ENCODE measurements around the gene CCM2L. TPM values are rescaled to one million over a fixed set of nuclear protein-coding genes. Genes with fewer than 3 reads are reported as not detected.

The CCM2L gene
- polyA plus RNA-seq, 2 of the 4 experiments (the other 2 are of a cell fraction), result 0.05 to 0.18 TPM

DNA sequence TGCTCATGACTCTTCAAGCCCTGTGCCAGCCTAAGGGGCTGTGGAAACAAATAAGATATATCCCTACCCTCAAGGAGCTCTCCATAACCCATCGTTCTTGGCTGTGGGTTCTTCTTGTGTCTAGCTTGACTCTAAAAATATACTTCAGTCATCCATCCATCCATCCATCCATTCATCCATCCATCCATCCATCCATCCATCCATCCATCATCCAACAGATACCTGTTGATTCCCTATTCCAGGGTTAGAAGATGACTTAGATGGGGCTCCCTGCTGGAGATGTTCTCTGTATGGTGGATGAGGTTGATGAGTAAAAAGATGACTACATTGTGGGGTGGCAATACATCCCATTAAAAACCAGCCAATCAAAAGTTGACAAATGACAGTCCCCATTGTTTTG is 65.3 kb downstream of the CCM2L start:
- no peak overlapping the region for H3K4me2 ChIP-seq
- no peaks in the 10 kb centered on the region for H3K9me3 ChIP-seq
- H3K27ac ChIP-seq, result no peak overlapping the region
- DNase-seq (ENCODE audit: low read depth in 1 of 2, low spot score in 1 of 2) (no peak), ATAC-seq (no peak), FAIRE-seq (no peak)
- TF ChIP-seq ZSCAN20 (CRISPR knock-in tag; IDR thresholded peaks at IDR 0.05) (no peak), CHD4 (IDR thresholded peaks at IDR 0.05; ENCODE audit: borderline replicate concordance) (no peak), CHD2 (IDR thresholded peaks at IDR 0.05; ENCODE audit: low read length, partially characterized antibody) (no peak), RNF2 (IDR thresholded peaks at IDR 0.05; ENCODE audit: borderline replicate concordance, low read depth) (no peak), MAZ (IDR thresholded peaks at IDR 0.05; ENCODE audit: borderline replicate concordance, low read depth, low read length) (no peak), FOXS1 (CRISPR knock-in tag; IDR thresholded peaks at IDR 0.05) (no peak), KDM1A (IDR thresholded peaks at IDR 0.05; ENCODE audit: low read depth) (no peak), E2F6 (IDR thresholded peaks at IDR 0.05; ENCODE audit: borderline replicate concordance, low read depth) (no peak), BHLHE40 (IDR thresholded peaks at IDR 0.05; ENCODE audit: low read depth, low read length) (no peak), CBX2 (IDR thresholded peaks at IDR 0.05; ENCODE audit: borderline replicate concordance, low read depth) (no peak), RAD21 (conservative IDR thresholded peaks at IDR 0.05 in 1 of 2, IDR thresholded peaks at IDR 0.05 in 1 of 2) (no peak), POLR2A (IDR thresholded peaks at IDR 0.05; ENCODE audit: low read length) (no peak), HOXA7 (CRISPR knock-in tag; IDR thresholded peaks at IDR 0.05) (no peak), JUNB (IDR thresholded peaks at IDR 0.05) (no peak), NFE2L2 (conservative IDR thresholded peaks at IDR 0.05; ENCODE audit: low read length) (no peak), TFCP2L1 (CRISPR knock-in tag; IDR thresholded peaks at IDR 0.05) (no peak), RARB (CRISPR knock-in tag; IDR thresholded peaks at IDR 0.05) (no peak), JUN (IDR thresholded peaks at IDR 0.05) (no peak)
- TF ChIP-seq, protein P1, sequence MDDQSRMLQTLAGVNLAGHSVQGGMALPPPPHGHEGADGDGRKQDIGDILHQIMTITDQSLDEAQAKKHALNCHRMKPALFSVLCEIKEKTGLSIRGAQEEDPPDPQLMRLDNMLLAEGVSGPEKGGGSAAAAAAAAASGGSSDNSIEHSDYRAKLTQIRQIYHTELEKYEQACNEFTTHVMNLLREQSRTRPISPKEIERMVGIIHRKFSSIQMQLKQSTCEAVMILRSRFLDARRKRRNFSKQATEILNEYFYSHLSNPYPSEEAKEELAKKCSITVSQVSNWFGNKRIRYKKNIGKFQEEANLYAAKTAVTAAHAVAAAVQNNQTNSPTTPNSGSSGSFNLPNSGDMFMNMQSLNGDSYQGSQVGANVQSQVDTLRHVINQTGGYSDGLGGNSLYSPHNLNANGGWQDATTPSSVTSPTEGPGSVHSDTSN (IDR thresholded peaks at IDR 0.05), result no peak
- TF ChIP-seq, protein P2, sequence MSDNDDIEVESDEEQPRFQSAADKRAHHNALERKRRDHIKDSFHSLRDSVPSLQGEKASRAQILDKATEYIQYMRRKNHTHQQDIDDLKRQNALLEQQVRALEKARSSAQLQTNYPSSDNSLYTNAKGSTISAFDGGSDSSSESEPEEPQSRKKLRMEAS (IDR thresholded peaks at IDR 0.05), result no peak
- POLR2A ChIA-PET, result no interaction called here
- no peak overlapping the region for H3K4me3 ChIP-seq
- no peaks in the 10 kb centered on the region for H3K4me1 ChIP-seq
- CTCF ChIA-PET, result interaction anchor here (1.6 to 3.4 kb wide), 2 partner anchors 15 to 44 kb away, joined by 8 to 18 read pairs; no protein-coding TSS in a partner anchor
- 4% methylated on average over 1 of the region's 1 CpG for WGBS (ENCODE audit: missing lambda C conversion rate)

DNA sequence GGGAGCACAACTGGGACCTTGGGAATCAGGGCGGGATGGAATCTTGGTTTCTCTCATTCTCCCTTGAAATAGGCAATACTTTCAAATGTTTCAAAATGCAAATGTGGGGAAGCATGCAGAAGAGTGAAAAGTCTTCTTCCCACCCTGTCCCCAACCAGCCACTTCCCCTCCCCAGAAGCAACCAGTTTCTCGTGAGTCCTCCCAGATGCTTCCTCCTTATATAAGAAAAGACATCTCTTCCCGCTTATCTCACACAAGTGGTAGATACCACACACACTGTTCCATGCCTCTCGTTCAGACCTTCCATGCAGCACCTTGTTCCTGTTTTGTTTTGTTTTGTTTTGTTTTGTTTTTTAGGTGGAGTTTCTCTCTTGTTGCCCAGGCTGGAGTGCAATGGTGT is 67.0 kb downstream of the CCM2L start:
- no peak for FAIRE-seq

More for the DNA sequence above, 67.0 kb downstream of the CCM2L start:
- Histone ChIP-seq H3K27ac (no peak overlapping the region), H3K4me3 (no peak overlapping the region), H3K4me1 (no peaks in the 10 kb centered on the region), H3K9me3 (no peaks in the 10 kb centered on the region), H3K4me2 (no peak overlapping the region)
- no peak for DNase-seq (ENCODE audit: low read depth in 1 of 2, low spot score in 1 of 2)
- WGBS (ENCODE audit: missing lambda C conversion rate), result 61% methylated on average over 4 of the region's 4 CpGs
- ChIA-PET POLR2A (no interaction called here), CTCF (interaction anchor here (6.7 kb wide), 1 partner anchor 14 kb away, joined by 38 read pairs; no protein-coding TSS in a partner anchor)
- TF ChIP-seq EP300 (IDR thresholded peaks at IDR 0.05) (no peak), RAD21 (conservative IDR thresholded peaks at IDR 0.05 in 1 of 2, IDR thresholded peaks at IDR 0.05 in 1 of 2) (no peak), FOSB (CRISPR knock-in tag; IDR thresholded peaks at IDR 0.05) (no peak), BHLHE40 (IDR thresholded peaks at IDR 0.05; ENCODE audit: low read depth, low read length) (no peak), USF2 (IDR thresholded peaks at IDR 0.05) (no peak), GATA3 (IDR thresholded peaks at IDR 0.05; ENCODE audit: borderline replicate concordance) (no peak), MYC (IDR thresholded peaks at IDR 0.05; ENCODE audit: borderline replicate concordance, low read length) (no peak), CEBPB (IDR thresholded peaks at IDR 0.05) (no peak), POLR2AphosphoS2 (conservative IDR thresholded peaks at IDR 0.05; ENCODE audit: low read length) (no peak), EHF (CRISPR knock-in tag; IDR thresholded peaks at IDR 0.05) (no peak), TP53 (CRISPR knock-in tag; IDR thresholded peaks at IDR 0.05) (no peak), TFCP2L1 (CRISPR knock-in tag; IDR thresholded peaks at IDR 0.05) (no peak), MAZ (IDR thresholded peaks at IDR 0.05; ENCODE audit: borderline replicate concordance, low read depth, low read length) (no peak), E2F6 (IDR thresholded peaks at IDR 0.05; ENCODE audit: borderline replicate concordance, low read depth) (no peak), ZSCAN20 (CRISPR knock-in tag; IDR thresholded peaks at IDR 0.05) (no peak), CHD2 (IDR thresholded peaks at IDR 0.05; ENCODE audit: low read length, partially characterized antibody) (no peak), JUNB (IDR thresholded peaks at IDR 0.05) (no peak)
- TF ChIP-seq, protein P3, sequence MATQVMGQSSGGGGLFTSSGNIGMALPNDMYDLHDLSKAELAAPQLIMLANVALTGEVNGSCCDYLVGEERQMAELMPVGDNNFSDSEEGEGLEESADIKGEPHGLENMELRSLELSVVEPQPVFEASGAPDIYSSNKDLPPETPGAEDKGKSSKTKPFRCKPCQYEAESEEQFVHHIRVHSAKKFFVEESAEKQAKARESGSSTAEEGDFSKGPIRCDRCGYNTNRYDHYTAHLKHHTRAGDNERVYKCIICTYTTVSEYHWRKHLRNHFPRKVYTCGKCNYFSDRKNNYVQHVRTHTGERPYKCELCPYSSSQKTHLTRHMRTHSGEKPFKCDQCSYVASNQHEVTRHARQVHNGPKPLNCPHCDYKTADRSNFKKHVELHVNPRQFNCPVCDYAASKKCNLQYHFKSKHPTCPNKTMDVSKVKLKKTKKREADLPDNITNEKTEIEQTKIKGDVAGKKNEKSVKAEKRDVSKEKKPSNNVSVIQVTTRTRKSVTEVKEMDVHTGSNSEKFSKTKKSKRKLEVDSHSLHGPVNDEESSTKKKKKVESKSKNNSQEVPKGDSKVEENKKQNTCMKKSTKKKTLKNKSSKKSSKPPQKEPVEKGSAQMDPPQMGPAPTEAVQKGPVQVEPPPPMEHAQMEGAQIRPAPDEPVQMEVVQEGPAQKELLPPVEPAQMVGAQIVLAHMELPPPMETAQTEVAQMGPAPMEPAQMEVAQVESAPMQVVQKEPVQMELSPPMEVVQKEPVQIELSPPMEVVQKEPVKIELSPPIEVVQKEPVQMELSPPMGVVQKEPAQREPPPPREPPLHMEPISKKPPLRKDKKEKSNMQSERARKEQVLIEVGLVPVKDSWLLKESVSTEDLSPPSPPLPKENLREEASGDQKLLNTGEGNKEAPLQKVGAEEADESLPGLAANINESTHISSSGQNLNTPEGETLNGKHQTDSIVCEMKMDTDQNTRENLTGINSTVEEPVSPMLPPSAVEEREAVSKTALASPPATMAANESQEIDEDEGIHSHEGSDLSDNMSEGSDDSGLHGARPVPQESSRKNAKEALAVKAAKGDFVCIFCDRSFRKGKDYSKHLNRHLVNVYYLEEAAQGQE (IDR thresholded peaks at IDR 0.05), result no peak
- ATAC-seq, result no peak
